GM23338 (cell line): ENCODE measurements around the gene AFF2. TPM values are rescaled to one million over a fixed set of nuclear protein-coding genes. Genes with fewer than 3 reads are reported as not detected.

Experiments
- ATAC-seq: fragments of 200-7000 bp; cut with Tn5 transposase; 3 replicates; pipeline ENCODE4 v1.9.1; 2020
- DNase-seq: peaks from one replicate; pipeline ENCODE4 v3.0.0-alpha.2; 2015; ENCODE audit warnings: low spot score
- H2AFZ ChIP-seq: fragments of 200-600 bp; sonication (generic); 2 replicates; pipeline ENCODE4 v1.8.0; 2016; ENCODE audit warnings: antibody characterized with exemption, mild to moderate bottlenecking, moderate library complexity
- H3F3A ChIP-seq: fragments of 200-600 bp; sonication (generic); replicated peaks from 2 replicates; pipeline ENCODE4 v1.8.0; 2017; ENCODE audit warnings: antibody characterized with exemption, mixed run types, low read depth
- H3K27ac ChIP-seq: fragments of 200-600 bp; sonication (generic); 2 replicates; pipeline ENCODE4 v1.6.1; 2016; ENCODE audit warnings: low read depth
- H3K27me3 ChIP-seq: fragments of 200-600 bp; sonication (generic); 2 replicates; pipeline ENCODE4 v1.8.0; 2016; ENCODE audit warnings: mild to moderate bottlenecking, mixed run types, moderate library complexity; ENCODE audit not compliant: insufficient read depth
- H3K36me3 ChIP-seq: fragments of 200-600 bp; sonication (generic); 2 replicates; pipeline ENCODE4 v1.8.0; 2016; ENCODE audit warnings: mild to moderate bottlenecking; ENCODE audit not compliant: insufficient read depth
- H3K4me1 ChIP-seq: fragments of 200-600 bp; sonication (generic); 2 replicates; pipeline ENCODE4 v1.8.0; 2016; ENCODE audit warnings: mild to moderate bottlenecking, moderate library complexity; ENCODE audit not compliant: insufficient read depth
- H3K4me2 ChIP-seq: fragments of 200-600 bp; sonication (generic); 2 replicates; pipeline ENCODE4 v1.7.1; 2017; ENCODE audit warnings: mixed run types
- H3K4me3 ChIP-seq: fragments of 200-600 bp; sonication (generic); 2 replicates; pipeline ENCODE4 v1.6.1; 2016; ENCODE audit warnings: mixed run types
- H3K79me2 ChIP-seq: fragments of 200-600 bp; sonication (generic); replicated peaks from 2 replicates; pipeline ENCODE4 v1.8.0; 2017; ENCODE audit warnings: mild to moderate bottlenecking; ENCODE audit not compliant: insufficient read depth
- H3K9me2 ChIP-seq: fragments of 200-600 bp; sonication (generic); 2 replicates; pipeline ENCODE4 v1.8.0; 2017; ENCODE audit not compliant: insufficient read depth
- H4K20me1 ChIP-seq: fragments of 200-600 bp; sonication (generic); replicated peaks from 2 replicates; pipeline ENCODE4 v1.8.0; 2017; ENCODE audit warnings: mild to moderate bottlenecking; ENCODE audit not compliant: insufficient read depth
- H3K27ac Mint-ChIP-seq: 2 replicates; pipeline ENCODE4 v1.8.0; 2020; ENCODE audit warnings: inconsistent platforms, mild to moderate bottlenecking, moderate library complexity, mixed read lengths
- H3K27me3 Mint-ChIP-seq: 3 replicates; pipeline ENCODE4 v1.8.0; 2022; ENCODE audit warnings: low read depth, mild to moderate bottlenecking, moderate library complexity, mixed read lengths, inconsistent platforms; ENCODE audit not compliant: insufficient read depth, poor library complexity
- H3K36me3 Mint-ChIP-seq: 3 replicates; pipeline ENCODE4 v1.8.0; 2021; ENCODE audit warnings: low read depth, mild to moderate bottlenecking, inconsistent platforms, moderate library complexity, mixed read lengths
- H3K4me1 Mint-ChIP-seq: 3 replicates; pipeline ENCODE4 v1.8.0; 2020; ENCODE audit warnings: mild to moderate bottlenecking, inconsistent platforms, mixed read lengths
- H3K4me3 Mint-ChIP-seq: 3 replicates; pipeline ENCODE4 v1.8.0; 2021; ENCODE audit warnings: moderate library complexity, mild to moderate bottlenecking, inconsistent platforms, mixed read lengths
- H3K9me3 Mint-ChIP-seq: 3 replicates; pipeline ENCODE4 v1.8.0; 2020; ENCODE audit warnings: moderate library complexity, mild to moderate bottlenecking, inconsistent platforms, mixed read lengths
- CREB1 ChIP-seq: fragments of 250-450 bp; sonication (Bioruptor Pico); IDR thresholded peaks from 2 replicates; pipeline ENCODE4 v1.5.0; 2020; ENCODE audit warnings: low read depth, mild to moderate bottlenecking, moderate library complexity
- EZH2 ChIP-seq: fragments of 200-600 bp; sonication (generic); IDR thresholded peaks from one replicate; pipeline ENCODE4 v1.8.0; 2017; ENCODE audit warnings: antibody characterized with exemption, mild to moderate bottlenecking, low read depth; ENCODE audit not compliant: unreplicated experiment
- EZH2phosphoT487 ChIP-seq: fragments of 200-600 bp; sonication (generic); IDR thresholded peaks from one replicate; pipeline ENCODE4 v1.8.1; 2018; ENCODE audit warnings: antibody characterized with exemption; ENCODE audit not compliant: unreplicated experiment
- JUNB ChIP-seq: IDR thresholded peaks from one replicate; pipeline ENCODE4 v1.6.1; 2016; ENCODE audit warnings: antibody characterized with exemption; ENCODE audit not compliant: unreplicated experiment
- NANOG ChIP-seq: IDR thresholded peaks from 2 replicates; pipeline ENCODE4 v1.6.1; 2016; ENCODE audit warnings: antibody characterized with exemption, borderline replicate concordance
- POLR2AphosphoS5 ChIP-seq: IDR thresholded peaks from 2 replicates; pipeline ENCODE4 v1.6.1; 2016; ENCODE audit warnings: antibody characterized with exemption, low read depth
- STAT1 ChIP-seq: IDR thresholded peaks from one replicate; pipeline ENCODE4 v1.6.1; 2016; ENCODE audit warnings: antibody characterized with exemption; ENCODE audit not compliant: unreplicated experiment
- ZNF114 ChIP-seq: fragments of 250-450 bp; sonication (Bioruptor Pico); IDR thresholded peaks from 2 replicates; pipeline ENCODE4 v1.5.0; 2020; ENCODE audit warnings: mild to moderate bottlenecking, moderate library complexity
- ZNF331 ChIP-seq: fragments of 250-450 bp; sonication (Bioruptor Pico); IDR thresholded peaks from 2 replicates; pipeline ENCODE4 v1.5.0; 2020; ENCODE audit warnings: low read depth, mild to moderate bottlenecking, moderate library complexity
- polyA plus RNA-seq: library from polyadenylated mRNA; unstranded; fragments of >200 nt; fragmentation: Nextera tagmentation; extraction: Ambion mirVana; gene quantifications from 2 replicates; pipeline ENCODE4 v1.2.1, GENCODE V29; 2016
- total RNA-seq: library from RNA; depleted of rRNA; stranded (reverse); fragments of >200 nt; shearing (Covaris generic); gene quantifications from 2 replicates; pipeline ENCODE4 v1.2.3, GENCODE V29; 2014
- TF ChIP-seq, protein P1 (sequence below), 2 experiments: fragments of 200-600 bp in 1 of 2; sonication (generic) in 1 of 2; conservative IDR thresholded peaks; 2 replicates each; pipeline versions ENCODE4 v1.5.1 to v1.6.1; 2016 to 2017; ENCODE audit warnings: antibody characterized with exemption in 2 of 2, low read depth in 2 of 2, mild to moderate bottlenecking in 2 of 2, moderate library complexity in 1 of 2
- TF ChIP-seq, protein P2 (sequence below): fragments of 250-450 bp; sonication (Bioruptor Pico); IDR thresholded peaks from 2 replicates; pipeline ENCODE4 v1.5.0; 2020; ENCODE audit warnings: mild to moderate bottlenecking, moderate library complexity
- TF ChIP-seq, protein P3 (sequence below): IDR thresholded peaks from 2 replicates; pipeline ENCODE4 v1.6.1; 2016; ENCODE audit warnings: antibody characterized with exemption
- TF ChIP-seq, protein P4 (sequence below): IDR thresholded peaks from one replicate; pipeline ENCODE4 v1.6.1; 2018; ENCODE audit warnings: antibody characterized with exemption; ENCODE audit not compliant: unreplicated experiment

AFF2 gene
- total and polyA plus RNA-seq, 2 experiments from 2014 or later = 1.6 to 5.8 TPM

DNA sequence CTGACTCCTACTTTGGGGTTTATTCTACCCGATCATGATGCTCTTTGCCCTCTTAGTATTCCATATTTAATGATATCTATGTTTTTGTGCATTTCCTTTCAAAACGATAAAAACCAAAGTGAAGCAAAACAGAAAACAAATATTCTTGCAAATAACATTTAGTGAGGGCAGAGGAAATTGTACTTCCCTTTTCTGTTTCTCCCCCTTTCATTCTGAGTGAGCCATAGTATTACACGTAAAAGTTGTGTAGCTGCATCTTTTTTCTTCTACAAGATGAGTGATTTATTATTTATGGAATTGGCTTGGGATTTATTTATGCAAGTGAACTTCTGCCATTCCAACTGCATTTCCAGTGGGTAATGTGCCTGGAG, 109.9 kb downstream of the AFF2 start (continued):
- no peak for TF ChIP-seq EZH2phosphoT487
- no peak for TF ChIP-seq POLR2AphosphoS5

DNA sequence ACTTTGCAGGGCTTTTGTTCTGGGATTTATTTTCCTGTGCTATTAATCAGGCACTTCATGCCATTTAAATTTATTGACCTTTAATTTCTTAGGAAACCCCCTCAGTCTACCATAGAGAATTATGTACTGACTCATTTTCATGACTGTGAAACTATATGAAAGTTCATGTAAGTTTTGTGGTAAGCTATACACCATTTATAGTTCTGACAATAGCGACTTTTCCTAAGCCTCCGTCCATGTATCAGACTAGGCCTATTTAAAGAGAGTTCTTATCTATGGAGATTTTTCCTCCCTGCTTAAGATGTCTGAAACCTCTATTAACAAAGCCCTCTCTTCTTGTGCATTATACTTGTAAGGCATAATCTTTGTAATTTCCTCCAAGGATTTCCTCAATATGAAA, 111.6 kb downstream of the AFF2 start:
- no peaks in the 10 kb centered on the region for H3K9me2 ChIP-seq
- Mint-ChIP-seq H3K27me3 (no peaks in the 10 kb centered on the region), H3K4me3 (no peak overlapping the region), H3K4me1 (peaks cover 19% of the 10 kb centered on the region), H3K27ac (no peak overlapping the region), H3K9me3 (no peaks in the 10 kb centered on the region; the same call in 2 of the 3 replicates), H3K36me3 (no peaks in the 10 kb centered on the region)
- no peak for TF ChIP-seq ZNF331
- TF ChIP-seq, protein P1, sequence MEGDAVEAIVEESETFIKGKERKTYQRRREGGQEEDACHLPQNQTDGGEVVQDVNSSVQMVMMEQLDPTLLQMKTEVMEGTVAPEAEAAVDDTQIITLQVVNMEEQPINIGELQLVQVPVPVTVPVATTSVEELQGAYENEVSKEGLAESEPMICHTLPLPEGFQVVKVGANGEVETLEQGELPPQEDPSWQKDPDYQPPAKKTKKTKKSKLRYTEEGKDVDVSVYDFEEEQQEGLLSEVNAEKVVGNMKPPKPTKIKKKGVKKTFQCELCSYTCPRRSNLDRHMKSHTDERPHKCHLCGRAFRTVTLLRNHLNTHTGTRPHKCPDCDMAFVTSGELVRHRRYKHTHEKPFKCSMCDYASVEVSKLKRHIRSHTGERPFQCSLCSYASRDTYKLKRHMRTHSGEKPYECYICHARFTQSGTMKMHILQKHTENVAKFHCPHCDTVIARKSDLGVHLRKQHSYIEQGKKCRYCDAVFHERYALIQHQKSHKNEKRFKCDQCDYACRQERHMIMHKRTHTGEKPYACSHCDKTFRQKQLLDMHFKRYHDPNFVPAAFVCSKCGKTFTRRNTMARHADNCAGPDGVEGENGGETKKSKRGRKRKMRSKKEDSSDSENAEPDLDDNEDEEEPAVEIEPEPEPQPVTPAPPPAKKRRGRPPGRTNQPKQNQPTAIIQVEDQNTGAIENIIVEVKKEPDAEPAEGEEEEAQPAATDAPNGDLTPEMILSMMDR (conservative IDR thresholded peaks at IDR 0.05; ENCODE audit: low read depth in 2 of 2) = no peak
- no peak for TF ChIP-seq STAT1
- no peak for TF ChIP-seq EZH2
- no peak for TF ChIP-seq ZNF114
- TF ChIP-seq CREB1 = no peak
- TF ChIP-seq, protein P2, sequence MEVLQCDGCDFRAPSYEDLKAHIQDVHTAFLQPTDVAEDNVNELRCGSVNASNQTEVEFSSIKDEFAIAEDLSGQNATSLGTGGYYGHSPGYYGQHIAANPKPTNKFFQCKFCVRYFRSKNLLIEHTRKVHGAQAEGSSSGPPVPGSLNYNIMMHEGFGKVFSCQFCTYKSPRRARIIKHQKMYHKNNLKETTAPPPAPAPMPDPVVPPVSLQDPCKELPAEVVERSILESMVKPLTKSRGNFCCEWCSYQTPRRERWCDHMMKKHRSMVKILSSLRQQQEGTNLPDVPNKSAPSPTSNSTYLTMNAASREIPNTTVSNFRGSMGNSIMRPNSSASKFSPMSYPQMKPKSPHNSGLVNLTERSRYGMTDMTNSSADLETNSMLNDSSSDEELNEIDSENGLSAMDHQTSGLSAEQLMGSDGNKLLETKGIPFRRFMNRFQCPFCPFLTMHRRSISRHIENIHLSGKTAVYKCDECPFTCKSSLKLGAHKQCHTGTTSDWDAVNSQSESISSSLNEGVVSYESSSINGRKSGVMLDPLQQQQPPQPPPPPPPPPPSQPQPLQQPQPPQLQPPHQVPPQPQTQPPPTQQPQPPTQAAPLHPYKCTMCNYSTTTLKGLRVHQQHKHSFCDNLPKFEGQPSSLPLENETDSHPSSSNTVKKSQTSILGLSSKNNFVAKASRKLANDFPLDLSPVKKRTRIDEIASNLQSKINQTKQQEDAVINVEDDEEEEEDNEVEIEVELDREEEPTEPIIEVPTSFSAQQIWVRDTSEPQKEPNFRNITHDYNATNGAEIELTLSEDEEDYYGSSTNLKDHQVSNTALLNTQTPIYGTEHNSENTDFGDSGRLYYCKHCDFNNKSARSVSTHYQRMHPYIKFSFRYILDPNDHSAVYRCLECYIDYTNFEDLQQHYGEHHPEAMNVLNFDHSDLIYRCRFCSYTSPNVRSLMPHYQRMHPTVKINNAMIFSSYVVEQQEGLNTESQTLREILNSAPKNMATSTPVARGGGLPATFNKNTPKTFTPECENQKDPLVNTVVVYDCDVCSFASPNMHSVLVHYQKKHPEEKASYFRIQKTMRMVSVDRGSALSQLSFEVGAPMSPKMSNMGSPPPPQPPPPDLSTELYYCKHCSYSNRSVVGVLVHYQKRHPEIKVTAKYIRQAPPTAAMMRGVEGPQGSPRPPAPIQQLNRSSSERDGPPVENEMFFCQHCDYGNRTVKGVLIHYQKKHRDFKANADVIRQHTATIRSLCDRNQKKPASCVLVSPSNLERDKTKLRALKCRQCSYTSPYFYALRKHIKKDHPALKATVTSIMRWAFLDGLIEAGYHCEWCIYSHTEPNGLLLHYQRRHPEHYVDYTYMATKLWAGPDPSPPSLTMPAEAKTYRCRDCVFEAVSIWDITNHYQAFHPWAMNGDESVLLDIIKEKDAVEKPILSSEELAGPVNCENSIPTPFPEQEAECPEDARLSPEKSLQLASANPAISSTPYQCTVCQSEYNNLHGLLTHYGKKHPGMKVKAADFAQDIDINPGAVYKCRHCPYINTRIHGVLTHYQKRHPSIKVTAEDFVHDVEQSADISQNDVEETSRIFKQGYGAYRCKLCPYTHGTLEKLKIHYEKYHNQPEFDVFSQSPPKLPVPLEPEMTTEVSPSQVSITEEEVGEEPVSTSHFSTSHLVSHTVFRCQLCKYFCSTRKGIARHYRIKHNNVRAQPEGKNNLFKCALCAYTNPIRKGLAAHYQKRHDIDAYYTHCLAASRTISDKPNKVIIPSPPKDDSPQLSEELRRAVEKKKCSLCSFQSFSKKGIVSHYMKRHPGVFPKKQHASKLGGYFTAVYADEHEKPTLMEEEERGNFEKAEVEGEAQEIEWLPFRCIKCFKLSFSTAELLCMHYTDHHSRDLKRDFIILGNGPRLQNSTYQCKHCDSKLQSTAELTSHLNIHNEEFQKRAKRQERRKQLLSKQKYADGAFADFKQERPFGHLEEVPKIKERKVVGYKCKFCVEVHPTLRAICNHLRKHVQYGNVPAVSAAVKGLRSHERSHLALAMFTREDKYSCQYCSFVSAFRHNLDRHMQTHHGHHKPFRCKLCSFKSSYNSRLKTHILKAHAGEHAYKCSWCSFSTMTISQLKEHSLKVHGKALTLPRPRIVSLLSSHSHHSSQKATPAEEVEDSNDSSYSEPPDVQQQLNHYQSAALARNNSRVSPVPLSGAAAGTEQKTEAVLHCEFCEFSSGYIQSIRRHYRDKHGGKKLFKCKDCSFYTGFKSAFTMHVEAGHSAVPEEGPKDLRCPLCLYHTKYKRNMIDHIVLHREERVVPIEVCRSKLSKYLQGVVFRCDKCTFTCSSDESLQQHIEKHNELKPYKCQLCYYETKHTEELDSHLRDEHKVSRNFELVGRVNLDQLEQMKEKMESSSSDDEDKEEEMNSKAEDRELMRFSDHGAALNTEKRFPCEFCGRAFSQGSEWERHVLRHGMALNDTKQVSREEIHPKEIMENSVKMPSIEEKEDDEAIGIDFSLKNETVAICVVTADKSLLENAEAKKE (CRISPR knock-in tag) = no peak
- TF ChIP-seq, protein P3, sequence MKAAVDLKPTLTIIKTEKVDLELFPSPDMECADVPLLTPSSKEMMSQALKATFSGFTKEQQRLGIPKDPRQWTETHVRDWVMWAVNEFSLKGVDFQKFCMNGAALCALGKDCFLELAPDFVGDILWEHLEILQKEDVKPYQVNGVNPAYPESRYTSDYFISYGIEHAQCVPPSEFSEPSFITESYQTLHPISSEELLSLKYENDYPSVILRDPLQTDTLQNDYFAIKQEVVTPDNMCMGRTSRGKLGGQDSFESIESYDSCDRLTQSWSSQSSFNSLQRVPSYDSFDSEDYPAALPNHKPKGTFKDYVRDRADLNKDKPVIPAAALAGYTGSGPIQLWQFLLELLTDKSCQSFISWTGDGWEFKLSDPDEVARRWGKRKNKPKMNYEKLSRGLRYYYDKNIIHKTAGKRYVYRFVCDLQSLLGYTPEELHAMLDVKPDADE = no peak
- TF ChIP-seq POLR2AphosphoS5 = no peak
- no peak for TF ChIP-seq EZH2phosphoT487
- no peak for TF ChIP-seq NANOG
- TF ChIP-seq, protein P4, sequence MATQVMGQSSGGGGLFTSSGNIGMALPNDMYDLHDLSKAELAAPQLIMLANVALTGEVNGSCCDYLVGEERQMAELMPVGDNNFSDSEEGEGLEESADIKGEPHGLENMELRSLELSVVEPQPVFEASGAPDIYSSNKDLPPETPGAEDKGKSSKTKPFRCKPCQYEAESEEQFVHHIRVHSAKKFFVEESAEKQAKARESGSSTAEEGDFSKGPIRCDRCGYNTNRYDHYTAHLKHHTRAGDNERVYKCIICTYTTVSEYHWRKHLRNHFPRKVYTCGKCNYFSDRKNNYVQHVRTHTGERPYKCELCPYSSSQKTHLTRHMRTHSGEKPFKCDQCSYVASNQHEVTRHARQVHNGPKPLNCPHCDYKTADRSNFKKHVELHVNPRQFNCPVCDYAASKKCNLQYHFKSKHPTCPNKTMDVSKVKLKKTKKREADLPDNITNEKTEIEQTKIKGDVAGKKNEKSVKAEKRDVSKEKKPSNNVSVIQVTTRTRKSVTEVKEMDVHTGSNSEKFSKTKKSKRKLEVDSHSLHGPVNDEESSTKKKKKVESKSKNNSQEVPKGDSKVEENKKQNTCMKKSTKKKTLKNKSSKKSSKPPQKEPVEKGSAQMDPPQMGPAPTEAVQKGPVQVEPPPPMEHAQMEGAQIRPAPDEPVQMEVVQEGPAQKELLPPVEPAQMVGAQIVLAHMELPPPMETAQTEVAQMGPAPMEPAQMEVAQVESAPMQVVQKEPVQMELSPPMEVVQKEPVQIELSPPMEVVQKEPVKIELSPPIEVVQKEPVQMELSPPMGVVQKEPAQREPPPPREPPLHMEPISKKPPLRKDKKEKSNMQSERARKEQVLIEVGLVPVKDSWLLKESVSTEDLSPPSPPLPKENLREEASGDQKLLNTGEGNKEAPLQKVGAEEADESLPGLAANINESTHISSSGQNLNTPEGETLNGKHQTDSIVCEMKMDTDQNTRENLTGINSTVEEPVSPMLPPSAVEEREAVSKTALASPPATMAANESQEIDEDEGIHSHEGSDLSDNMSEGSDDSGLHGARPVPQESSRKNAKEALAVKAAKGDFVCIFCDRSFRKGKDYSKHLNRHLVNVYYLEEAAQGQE = no peak
- TF ChIP-seq JUNB = no peak
- no peak overlapping the region for H3K4me2 ChIP-seq
- DNase-seq (no peak), ATAC-seq (no peak)
- no peaks in the 10 kb centered on the region for H3K36me3 ChIP-seq
- no peak overlapping the region for H3K27ac ChIP-seq
- H3K27me3 ChIP-seq = no peaks in the 10 kb centered on the region
- H4K20me1 ChIP-seq = no peaks in the 10 kb centered on the region
- no peaks in the 10 kb centered on the region for H3F3A ChIP-seq
- no peak overlapping the region for H3K4me3 ChIP-seq
- no peak overlapping the region for H2AFZ ChIP-seq
- no peaks in the 10 kb centered on the region for H3K79me2 ChIP-seq
- H3K4me1 ChIP-seq = peaks cover 10% of the 10 kb centered on the region
